Liver (tissue), 9 donors: Measurements from ENCODE around the gene KLC4. TPM values are rescaled to one million over a fixed set of nuclear protein-coding genes. Genes with fewer than 3 reads are reported as not detected.

Experiments used
- DNase-seq: peaks from one replicate; pipeline ENCODE4 v3.0.0-alpha.2; 2017; ENCODE audit warnings: low spot score
- H3K27ac ChIP-seq, 2 donors: one replicate each; pipeline ENCODE4 v1.7.0; 2013; ENCODE audit warnings: inconsistent platforms in 2 of 2, low read length in 2 of 2, control low read depth in 1 of 2, low read depth in 1 of 2, mild to moderate bottlenecking in 1 of 2
- H3K27me3 ChIP-seq, 4 donors: one replicate each; pipeline versions ENCODE4 v1.6.1 to v1.7.0; 2013; ENCODE audit warnings: low read length in 3 of 4, inconsistent platforms in 1 of 4, mild to moderate bottlenecking in 1 of 4, moderate library complexity in 1 of 4; ENCODE audit not compliant: control insufficient read depth in 4 of 4, insufficient read depth in 4 of 4
- H3K36me3 ChIP-seq, 4 donors: one replicate each; pipeline versions ENCODE4 v1.6.1 to v1.7.0; 2013; ENCODE audit warnings: low read length in 3 of 4, mild to moderate bottlenecking in 3 of 4, low read depth in 1 of 4, moderate library complexity in 1 of 4; ENCODE audit not compliant: control insufficient read depth in 4 of 4, insufficient read depth in 3 of 4
- H3K4me1 ChIP-seq, 4 donors: one replicate each; pipeline versions ENCODE4 v1.6.1 to v1.7.0; 2013; ENCODE audit warnings: low read length in 3 of 4, mild to moderate bottlenecking in 3 of 4, moderate library complexity in 1 of 4; ENCODE audit not compliant: control insufficient read depth in 4 of 4, insufficient read depth in 4 of 4
- H3K4me3 ChIP-seq, 3 donors: one replicate each; pipeline versions ENCODE4 v1.6.1 to v1.7.0; 2013; ENCODE audit warnings: low read length in 3 of 3, control low read depth in 1 of 3, low read depth in 1 of 3, mild to moderate bottlenecking in 1 of 3
- H3K9ac ChIP-seq, 2 donors: one replicate each; pipeline ENCODE4 v1.7.0; 2013; ENCODE audit warnings: low read length in 2 of 2, mild to moderate bottlenecking in 2 of 2, moderate library complexity in 2 of 2, control low read depth in 1 of 2, low read depth in 1 of 2
- H3K9me3 ChIP-seq, 4 donors: one replicate each; pipeline versions ENCODE4 v1.6.1 to v1.7.0; 2013; ENCODE audit warnings: low read length in 3 of 4; ENCODE audit not compliant: control insufficient read depth in 4 of 4
- EGR1 ChIP-seq, 2 donors: IDR thresholded peaks; 2 replicates each; pipeline ENCODE4 v1.6.1; 2016 to 2018; ENCODE audit warnings: antibody characterized with exemption in 2 of 2, low read depth in 2 of 2
- FOXA1 ChIP-seq: IDR thresholded peaks from 2 replicates; pipeline ENCODE4 v1.6.1; 2016; ENCODE audit warnings: antibody characterized with exemption
- FOXA2 ChIP-seq: IDR thresholded peaks from 2 replicates; pipeline ENCODE4 v1.6.1; 2016; ENCODE audit warnings: antibody characterized with exemption
- GABPA ChIP-seq, 2 donors: IDR thresholded peaks in 1 of 2; conservative IDR thresholded peaks in 1 of 2; 2 replicates each; pipeline ENCODE4 v1.6.1; 2016; ENCODE audit warnings: antibody characterized with exemption in 2 of 2, mild to moderate bottlenecking in 1 of 2, moderate library complexity in 1 of 2
- HNF4A ChIP-seq, 2 donors: conservative IDR thresholded peaks; 2 replicates each; pipeline ENCODE4 v1.6.1; 2016; ENCODE audit warnings: antibody characterized with exemption in 2 of 2, mild to moderate bottlenecking in 2 of 2
- HNF4G ChIP-seq: IDR thresholded peaks from 2 replicates; pipeline ENCODE4 v1.6.1; 2016; ENCODE audit warnings: antibody characterized with exemption
- JUND ChIP-seq, 2 donors: IDR thresholded peaks; 2 replicates each; pipeline ENCODE4 v1.6.1; 2016; ENCODE audit warnings: antibody characterized with exemption in 2 of 2
- NR2F2 ChIP-seq: IDR thresholded peaks from 2 replicates; pipeline ENCODE4 v1.6.1; 2016; ENCODE audit warnings: antibody characterized with exemption
- RAD21 ChIP-seq, 2 donors: IDR thresholded peaks; 2 replicates each; pipeline ENCODE4 v1.6.1; 2016; ENCODE audit warnings: antibody characterized with exemption in 2 of 2, mild to moderate bottlenecking in 2 of 2
- RXRA ChIP-seq, 2 donors: IDR thresholded peaks; 2 replicates each; pipeline ENCODE4 v1.6.1; 2017 to 2018; ENCODE audit warnings: antibody characterized with exemption in 2 of 2, mild to moderate bottlenecking in 1 of 2
- SP1 ChIP-seq: IDR thresholded peaks from 2 replicates; pipeline ENCODE4 v1.6.1; 2018; ENCODE audit warnings: antibody characterized with exemption, mild to moderate bottlenecking
- TAF1 ChIP-seq: conservative IDR thresholded peaks from 2 replicates; pipeline ENCODE4 v1.6.1; 2016; ENCODE audit warnings: antibody characterized with exemption, mild to moderate bottlenecking
- YY1 ChIP-seq: IDR thresholded peaks from 2 replicates; pipeline ENCODE4 v1.6.1; 2016; ENCODE audit warnings: antibody characterized with exemption, mild to moderate bottlenecking
- WGBS: extraction: QIAGEN DNeasy Blood & Tissue Kit; methylation state at CpG from one replicate; pipeline ENCODE4 v1.1.7; 2013; 5-methylcytosine and 5-hydroxymethylcytosine counted together
- polyA plus RNA-seq, 2 donors: library from polyadenylated mRNA; stranded (reverse) in 1 of 2; unstranded in 1 of 2; fragments of 200-250 nt in 1 of 2; fragments of >200 nt in 1 of 2; fragmentation: Nextera tagmentation in 1 of 2; extraction: Ambion mirVana in 1 of 2; gene quantifications; one replicate each; pipeline versions ENCODE4 v1.2.1 to v1.2.3, GENCODE V29; 2013 to 2015
- total RNA-seq, 2 donors: library from RNA; depleted of rRNA; stranded (reverse); fragments of >200 nt; gene quantifications; one replicate each; pipeline ENCODE4 v1.2.3, GENCODE V29; 2014
- TF ChIP-seq, protein P1 (sequence below): fragments of 150-350 bp; IDR thresholded peaks from 2 replicates; pipeline ENCODE4 v1.5.1; 2017; ENCODE audit warnings: improper control_type of control experiment, low read depth, low read length; ENCODE audit not compliant: missing input control
- TF ChIP-seq, protein P2 (sequence below): IDR thresholded peaks from 2 replicates; pipeline ENCODE4 v1.6.1; 2016; ENCODE audit warnings: antibody characterized with exemption
- TF ChIP-seq, protein P3 (sequence below): IDR thresholded peaks from 2 replicates; pipeline ENCODE4 v1.6.1; 2016; ENCODE audit warnings: antibody characterized with exemption
- TF ChIP-seq, protein P4 (sequence below): IDR thresholded peaks from 2 replicates; pipeline ENCODE4 v1.6.1; 2016; ENCODE audit warnings: antibody characterized with exemption, mild to moderate bottlenecking
- TF ChIP-seq, protein P5 (sequence below): IDR thresholded peaks from 2 replicates; pipeline ENCODE4 v1.6.1; 2016; ENCODE audit warnings: antibody characterized with exemption
- donor health status: healthy.
- donor health status: healthy.
- donor health status: healthy.
- donor health status: healthy.
- donor health status: healthy.

KLC4 gene
- total and polyA plus RNA-seq, 4 donors: 33.2 to 97.0 (median 45.9) TPM

DNA sequence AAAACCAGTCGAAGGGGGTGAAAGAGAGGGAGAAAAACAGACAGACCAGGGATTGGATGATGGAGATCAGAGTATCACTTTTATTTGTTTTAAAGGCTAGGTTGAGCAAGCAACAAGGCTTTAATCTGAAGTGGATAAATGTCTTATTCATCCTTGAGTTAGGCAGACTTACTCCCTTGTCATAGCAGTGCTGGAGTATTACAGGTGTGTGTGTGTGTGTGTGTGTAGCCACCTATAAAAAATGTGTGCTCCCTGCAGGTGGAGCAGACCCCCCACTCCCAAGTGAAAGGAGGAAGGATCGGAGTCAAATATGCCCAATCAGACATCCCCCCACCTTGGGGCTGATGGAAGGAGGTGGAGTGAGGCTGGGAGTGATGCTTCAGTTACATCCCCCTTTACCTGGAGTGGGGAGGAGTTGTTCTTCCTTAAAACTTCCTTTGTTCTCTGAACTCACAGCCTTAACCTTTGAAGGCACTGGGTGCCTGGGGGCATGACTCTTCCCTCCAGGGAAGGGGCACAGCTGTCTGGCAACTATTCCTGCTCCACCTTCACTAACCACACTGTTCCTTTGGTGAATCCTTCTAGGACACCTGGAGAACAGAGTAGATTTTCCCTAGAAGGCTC, 43.9 kb downstream of the KLC4 start:
- Histone ChIP-seq H3K9me3 (no peaks in the 10 kb centered on the region), H3K27ac (no peak overlapping the region), H3K4me3 (no peak overlapping the region), H3K36me3 (no peaks in the 10 kb centered on the region), H3K27me3 (no peaks in the 10 kb centered on the region), H3K9ac (no peak overlapping the region), H3K4me1 (no peaks in the 10 kb centered on the region)
- DNase-seq: no peak
- TF ChIP-seq NR2F2: no peak
- WGBS: 76% methylated on average over 2 of the region's 2 CpGs

DNA sequence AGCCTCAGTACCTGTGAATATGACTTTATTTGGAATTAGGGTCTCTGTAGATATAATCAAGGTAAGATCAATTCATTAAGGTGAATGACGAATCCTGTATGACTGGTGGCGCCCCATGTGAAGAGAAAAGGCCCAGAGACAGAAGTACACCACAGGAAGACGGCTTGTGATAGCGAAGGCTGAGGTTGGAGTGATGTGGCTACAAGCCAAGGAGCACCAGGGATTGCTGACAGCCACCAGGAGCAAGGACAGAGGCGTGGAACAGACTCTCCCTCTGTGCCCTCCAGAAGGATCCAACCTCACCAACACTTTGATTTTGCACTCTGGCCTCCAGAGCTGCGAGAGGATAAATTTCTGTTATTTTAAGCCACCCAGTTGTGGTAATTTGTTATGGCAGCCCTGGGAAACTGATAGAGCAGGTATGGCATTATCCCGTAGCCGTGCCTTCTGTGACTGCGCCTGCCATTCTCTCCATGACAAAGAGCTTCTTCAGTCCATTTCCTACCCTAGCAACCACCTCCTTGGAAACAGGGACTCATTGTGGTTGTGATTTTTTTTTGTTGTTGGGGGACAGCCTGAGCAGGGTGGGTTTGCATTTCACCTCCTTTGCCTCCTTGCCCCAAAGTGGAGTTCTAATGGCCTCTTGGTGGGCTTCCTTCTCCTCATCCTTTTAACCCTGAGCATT, 46.2 kb downstream of the KLC4 start:
- H3K27ac ChIP-seq: no peak overlapping the region
- no peaks in the 10 kb centered on the region for H3K4me1 ChIP-seq
- no peaks in the 10 kb centered on the region for H3K9me3 ChIP-seq
- TF ChIP-seq RAD21 (IDR thresholded peaks at IDR 0.05) (no peak), HNF4A (conservative IDR thresholded peaks at IDR 0.05) (no peak), EGR1 (IDR thresholded peaks at IDR 0.05; ENCODE audit: low read depth in 2 of 2) (no peak), SP1 (no peak), GABPA (IDR thresholded peaks at IDR 0.05 in 1 of 2, conservative IDR thresholded peaks at IDR 0.05 in 1 of 2) (no peak), RXRA (IDR thresholded peaks at IDR 0.05) (no peak), TAF1 (no peak), NR2F2 (no peak), FOXA2 (no peak), JUND (IDR thresholded peaks at IDR 0.05) (no peak), FOXA1 (no peak), YY1 (no peak), HNF4G (no peak)
- TF ChIP-seq, protein P1, sequence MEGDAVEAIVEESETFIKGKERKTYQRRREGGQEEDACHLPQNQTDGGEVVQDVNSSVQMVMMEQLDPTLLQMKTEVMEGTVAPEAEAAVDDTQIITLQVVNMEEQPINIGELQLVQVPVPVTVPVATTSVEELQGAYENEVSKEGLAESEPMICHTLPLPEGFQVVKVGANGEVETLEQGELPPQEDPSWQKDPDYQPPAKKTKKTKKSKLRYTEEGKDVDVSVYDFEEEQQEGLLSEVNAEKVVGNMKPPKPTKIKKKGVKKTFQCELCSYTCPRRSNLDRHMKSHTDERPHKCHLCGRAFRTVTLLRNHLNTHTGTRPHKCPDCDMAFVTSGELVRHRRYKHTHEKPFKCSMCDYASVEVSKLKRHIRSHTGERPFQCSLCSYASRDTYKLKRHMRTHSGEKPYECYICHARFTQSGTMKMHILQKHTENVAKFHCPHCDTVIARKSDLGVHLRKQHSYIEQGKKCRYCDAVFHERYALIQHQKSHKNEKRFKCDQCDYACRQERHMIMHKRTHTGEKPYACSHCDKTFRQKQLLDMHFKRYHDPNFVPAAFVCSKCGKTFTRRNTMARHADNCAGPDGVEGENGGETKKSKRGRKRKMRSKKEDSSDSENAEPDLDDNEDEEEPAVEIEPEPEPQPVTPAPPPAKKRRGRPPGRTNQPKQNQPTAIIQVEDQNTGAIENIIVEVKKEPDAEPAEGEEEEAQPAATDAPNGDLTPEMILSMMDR: no peak
- TF ChIP-seq, protein P2, sequence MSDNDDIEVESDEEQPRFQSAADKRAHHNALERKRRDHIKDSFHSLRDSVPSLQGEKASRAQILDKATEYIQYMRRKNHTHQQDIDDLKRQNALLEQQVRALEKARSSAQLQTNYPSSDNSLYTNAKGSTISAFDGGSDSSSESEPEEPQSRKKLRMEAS: no peak
- TF ChIP-seq, protein P3, sequence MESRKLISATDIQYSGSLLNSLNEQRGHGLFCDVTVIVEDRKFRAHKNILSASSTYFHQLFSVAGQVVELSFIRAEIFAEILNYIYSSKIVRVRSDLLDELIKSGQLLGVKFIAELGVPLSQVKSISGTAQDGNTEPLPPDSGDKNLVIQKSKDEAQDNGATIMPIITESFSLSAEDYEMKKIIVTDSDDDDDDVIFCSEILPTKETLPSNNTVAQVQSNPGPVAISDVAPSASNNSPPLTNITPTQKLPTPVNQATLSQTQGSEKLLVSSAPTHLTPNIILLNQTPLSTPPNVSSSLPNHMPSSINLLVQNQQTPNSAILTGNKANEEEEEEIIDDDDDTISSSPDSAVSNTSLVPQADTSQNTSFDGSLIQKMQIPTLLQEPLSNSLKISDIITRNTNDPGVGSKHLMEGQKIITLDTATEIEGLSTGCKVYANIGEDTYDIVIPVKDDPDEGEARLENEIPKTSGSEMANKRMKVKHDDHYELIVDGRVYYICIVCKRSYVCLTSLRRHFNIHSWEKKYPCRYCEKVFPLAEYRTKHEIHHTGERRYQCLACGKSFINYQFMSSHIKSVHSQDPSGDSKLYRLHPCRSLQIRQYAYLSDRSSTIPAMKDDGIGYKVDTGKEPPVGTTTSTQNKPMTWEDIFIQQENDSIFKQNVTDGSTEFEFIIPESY: no peak
- TF ChIP-seq, protein P4, sequence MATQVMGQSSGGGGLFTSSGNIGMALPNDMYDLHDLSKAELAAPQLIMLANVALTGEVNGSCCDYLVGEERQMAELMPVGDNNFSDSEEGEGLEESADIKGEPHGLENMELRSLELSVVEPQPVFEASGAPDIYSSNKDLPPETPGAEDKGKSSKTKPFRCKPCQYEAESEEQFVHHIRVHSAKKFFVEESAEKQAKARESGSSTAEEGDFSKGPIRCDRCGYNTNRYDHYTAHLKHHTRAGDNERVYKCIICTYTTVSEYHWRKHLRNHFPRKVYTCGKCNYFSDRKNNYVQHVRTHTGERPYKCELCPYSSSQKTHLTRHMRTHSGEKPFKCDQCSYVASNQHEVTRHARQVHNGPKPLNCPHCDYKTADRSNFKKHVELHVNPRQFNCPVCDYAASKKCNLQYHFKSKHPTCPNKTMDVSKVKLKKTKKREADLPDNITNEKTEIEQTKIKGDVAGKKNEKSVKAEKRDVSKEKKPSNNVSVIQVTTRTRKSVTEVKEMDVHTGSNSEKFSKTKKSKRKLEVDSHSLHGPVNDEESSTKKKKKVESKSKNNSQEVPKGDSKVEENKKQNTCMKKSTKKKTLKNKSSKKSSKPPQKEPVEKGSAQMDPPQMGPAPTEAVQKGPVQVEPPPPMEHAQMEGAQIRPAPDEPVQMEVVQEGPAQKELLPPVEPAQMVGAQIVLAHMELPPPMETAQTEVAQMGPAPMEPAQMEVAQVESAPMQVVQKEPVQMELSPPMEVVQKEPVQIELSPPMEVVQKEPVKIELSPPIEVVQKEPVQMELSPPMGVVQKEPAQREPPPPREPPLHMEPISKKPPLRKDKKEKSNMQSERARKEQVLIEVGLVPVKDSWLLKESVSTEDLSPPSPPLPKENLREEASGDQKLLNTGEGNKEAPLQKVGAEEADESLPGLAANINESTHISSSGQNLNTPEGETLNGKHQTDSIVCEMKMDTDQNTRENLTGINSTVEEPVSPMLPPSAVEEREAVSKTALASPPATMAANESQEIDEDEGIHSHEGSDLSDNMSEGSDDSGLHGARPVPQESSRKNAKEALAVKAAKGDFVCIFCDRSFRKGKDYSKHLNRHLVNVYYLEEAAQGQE: no peak
- TF ChIP-seq, protein P5, sequence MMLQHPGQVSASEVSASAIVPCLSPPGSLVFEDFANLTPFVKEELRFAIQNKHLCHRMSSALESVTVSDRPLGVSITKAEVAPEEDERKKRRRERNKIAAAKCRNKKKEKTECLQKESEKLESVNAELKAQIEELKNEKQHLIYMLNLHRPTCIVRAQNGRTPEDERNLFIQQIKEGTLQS: no peak
- H3K9ac ChIP-seq: no peak overlapping the region
- DNase-seq: no peak
- H3K4me3 ChIP-seq: no peak overlapping the region
- no peaks in the 10 kb centered on the region for H3K36me3 ChIP-seq
- no peaks in the 10 kb centered on the region for H3K27me3 ChIP-seq
- 89% methylated on average over 9 of the region's 9 CpGs for WGBS
